Astrocyte (in vitro differentiated cells and primary cell): Measurements from ENCODE around the gene DAB2. TPM values are rescaled to one million over a fixed set of nuclear protein-coding genes. Genes with fewer than 3 reads are reported as not detected.

Experiments
- DNase-seq: peaks from one replicate; pipeline ENCODE4 v3.0.0-alpha.2; 2010; ENCODE audit warnings: low read depth
- FAIRE-seq: peaks from 2 replicates; lab custom pipeline; 2011; peaks lifted over from hg19 to GRCh38; lab: Jason Lieb, UNC
- H2AFZ ChIP-seq: 2 replicates; pipeline ENCODE4 v1.6.0; 2012; ENCODE audit warnings: low read depth, low read length, inconsistent platforms
- H3K27ac ChIP-seq: 2 replicates; pipeline ENCODE4 v1.5.1; 2011; ENCODE audit warnings: low read depth, low read length, inconsistent platforms
- H3K27me3 ChIP-seq: 2 replicates; pipeline ENCODE4 v1.6.0; 2011; ENCODE audit warnings: low read length, inconsistent platforms; ENCODE audit not compliant: insufficient read depth
- H3K36me3 ChIP-seq: 2 replicates; pipeline ENCODE4 v1.5.1; 2011; ENCODE audit warnings: low read length, inconsistent platforms; ENCODE audit not compliant: insufficient read depth
- H3K4me1 ChIP-seq: 2 replicates; pipeline ENCODE4 v1.5.1; 2011; ENCODE audit warnings: low read length, inconsistent platforms; ENCODE audit not compliant: insufficient read depth
- H3K4me2 ChIP-seq: 2 replicates; pipeline ENCODE4 v1.6.0; 2012; ENCODE audit warnings: low read length, inconsistent platforms
- H3K4me3 ChIP-seq: 2 replicates; pipeline ENCODE4 v1.5.1; 2011; ENCODE audit warnings: low read depth, mild to moderate bottlenecking, low read length, inconsistent platforms; ENCODE audit not compliant: insufficient read depth
- H3K79me2 ChIP-seq: 2 replicates; pipeline ENCODE4 v1.6.0; 2012; ENCODE audit warnings: mild to moderate bottlenecking, low read length, inconsistent platforms; ENCODE audit not compliant: insufficient read depth
- H3K9ac ChIP-seq: 2 replicates; pipeline ENCODE4 v1.6.0; 2012; ENCODE audit warnings: mild to moderate bottlenecking, low read length, inconsistent platforms
- H3K9me3 ChIP-seq: 2 replicates; pipeline ENCODE4 v1.5.1; 2012; ENCODE audit warnings: low read depth, mild to moderate bottlenecking, low read length, inconsistent platforms; ENCODE audit not compliant: insufficient read depth
- H4K20me1 ChIP-seq: 2 replicates; pipeline ENCODE4 v1.6.0; 2012; ENCODE audit warnings: low read length, inconsistent platforms; ENCODE audit not compliant: insufficient read depth
- H3K27ac Mint-ChIP-seq: one replicate; pipeline ENCODE4 v1.8.0; 2021; ENCODE audit warnings: mild to moderate bottlenecking, mixed read lengths; ENCODE audit not compliant: unreplicated experiment
- H3K27me3 Mint-ChIP-seq: one replicate; pipeline ENCODE4 v1.8.0; 2021; ENCODE audit warnings: low read depth, mixed read lengths; ENCODE audit not compliant: unreplicated experiment
- H3K36me3 Mint-ChIP-seq: one replicate; pipeline ENCODE4 v1.8.0; 2021; ENCODE audit warnings: low read depth, mixed read lengths; ENCODE audit not compliant: unreplicated experiment
- H3K4me1 Mint-ChIP-seq: one replicate; pipeline ENCODE4 v1.8.0; 2021; ENCODE audit warnings: low read depth, mixed read lengths; ENCODE audit not compliant: unreplicated experiment
- H3K4me3 Mint-ChIP-seq: one replicate; pipeline ENCODE4 v1.8.0; 2021; ENCODE audit warnings: mild to moderate bottlenecking, moderate library complexity, mixed read lengths; ENCODE audit not compliant: unreplicated experiment
- H3K9me3 Mint-ChIP-seq: one replicate; pipeline ENCODE4 v1.8.0; 2021; ENCODE audit warnings: mild to moderate bottlenecking, mixed read lengths; ENCODE audit not compliant: unreplicated experiment
- EZH2 ChIP-seq: IDR thresholded peaks from 2 replicates; pipeline ENCODE4 v1.6.1; 2012; ENCODE audit warnings: mild to moderate bottlenecking, low read length, inconsistent platforms; ENCODE audit not compliant: insufficient read depth
- total RNA-seq: library from RNA; stranded (reverse); gene quantifications from 2 replicates; pipeline ENCODE4 v1.2.1, GENCODE V29; 2021
- TF ChIP-seq, protein P1 (sequence below): IDR thresholded peaks from 2 replicates; pipeline ENCODE4 v1.5.1; 2011; ENCODE audit warnings: low read depth, mild to moderate bottlenecking, inconsistent platforms, low read length, moderate library complexity; ENCODE audit not compliant: insufficient read depth

DAB2 gene
- total RNA-seq, 1 donor from 2014 or later = 84.5 TPM

DNA sequence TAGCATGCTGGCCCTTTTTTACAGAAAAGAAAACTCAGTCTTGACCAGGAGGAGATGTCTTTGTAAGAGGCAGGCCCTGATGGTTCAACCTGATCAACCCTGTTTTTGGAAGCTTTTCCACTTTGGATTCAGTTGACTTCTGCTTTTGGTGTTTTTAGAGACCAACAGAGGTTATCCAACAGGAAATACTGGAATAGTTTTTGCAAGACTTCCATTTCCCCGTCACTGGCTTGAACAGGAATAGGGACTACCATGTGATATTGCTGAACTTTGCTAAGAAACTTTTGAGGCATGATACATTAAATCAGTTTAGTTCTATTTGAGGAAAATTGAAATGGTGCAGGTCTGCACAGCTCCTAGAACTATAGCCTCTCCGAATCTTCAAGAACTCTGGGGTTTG is 17.1 kb upstream of the DAB2 start:
- H3K4me1 ChIP-seq = peaks cover 7% of the 10 kb centered on the region
- no peak for FAIRE-seq

DNA sequence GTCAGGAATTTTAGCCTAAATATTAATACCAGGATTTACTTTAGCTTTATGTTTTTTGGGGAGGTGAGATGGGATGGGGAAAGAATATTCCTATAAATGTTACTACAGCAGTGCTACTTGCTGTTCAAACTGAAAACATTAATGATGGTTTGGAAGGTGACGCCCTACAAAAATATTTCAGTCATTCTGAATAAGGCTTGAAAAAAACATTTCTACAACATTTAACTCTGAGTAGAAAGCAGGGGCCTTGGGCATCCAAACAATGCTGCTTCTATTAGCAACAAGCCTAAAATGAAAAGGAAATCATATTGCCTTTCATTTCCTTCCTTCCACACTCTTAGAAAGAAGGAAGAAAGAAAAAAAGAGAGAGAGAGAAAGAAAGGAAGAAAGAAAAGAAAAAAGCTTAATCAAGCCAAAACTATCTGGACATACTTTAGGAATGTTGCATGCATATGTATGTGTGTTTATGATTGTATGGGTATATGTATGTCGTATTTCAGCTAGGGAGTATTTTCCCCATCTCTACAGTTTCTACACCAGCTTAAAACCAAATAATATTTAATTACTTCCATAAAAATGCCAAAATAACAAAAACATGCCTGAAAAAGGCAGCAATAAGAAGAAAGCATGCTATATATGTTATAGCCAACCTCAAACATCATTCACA is 16.3 kb upstream of the DAB2 start:
- Mint-ChIP-seq H3K4me3 (no peak overlapping the region), H3K9me3 (no peaks in the 10 kb centered on the region), H3K27me3 (no peaks in the 10 kb centered on the region), H3K27ac (no peak overlapping the region), H3K4me1 (peaks cover 11% of the 10 kb centered on the region), H3K36me3 (no peaks in the 10 kb centered on the region)
- FAIRE-seq = peak; percentile 37
- no peak overlapping the region for H3K4me2 ChIP-seq
- H3K27ac ChIP-seq = no peak overlapping the region
- peaks cover 2% of the 10 kb centered on the region for H3K4me1 ChIP-seq
- no peak overlapping the region for H3K9ac ChIP-seq
- no peaks in the 10 kb centered on the region for H3K27me3 ChIP-seq
- no peaks in the 10 kb centered on the region for H4K20me1 ChIP-seq
- H2AFZ ChIP-seq = no peak overlapping the region
- DNase-seq = no peak
- H3K36me3 ChIP-seq = no peaks in the 10 kb centered on the region
- no peak overlapping the region for H3K4me3 ChIP-seq
- no peak for TF ChIP-seq EZH2
- TF ChIP-seq, protein P1, sequence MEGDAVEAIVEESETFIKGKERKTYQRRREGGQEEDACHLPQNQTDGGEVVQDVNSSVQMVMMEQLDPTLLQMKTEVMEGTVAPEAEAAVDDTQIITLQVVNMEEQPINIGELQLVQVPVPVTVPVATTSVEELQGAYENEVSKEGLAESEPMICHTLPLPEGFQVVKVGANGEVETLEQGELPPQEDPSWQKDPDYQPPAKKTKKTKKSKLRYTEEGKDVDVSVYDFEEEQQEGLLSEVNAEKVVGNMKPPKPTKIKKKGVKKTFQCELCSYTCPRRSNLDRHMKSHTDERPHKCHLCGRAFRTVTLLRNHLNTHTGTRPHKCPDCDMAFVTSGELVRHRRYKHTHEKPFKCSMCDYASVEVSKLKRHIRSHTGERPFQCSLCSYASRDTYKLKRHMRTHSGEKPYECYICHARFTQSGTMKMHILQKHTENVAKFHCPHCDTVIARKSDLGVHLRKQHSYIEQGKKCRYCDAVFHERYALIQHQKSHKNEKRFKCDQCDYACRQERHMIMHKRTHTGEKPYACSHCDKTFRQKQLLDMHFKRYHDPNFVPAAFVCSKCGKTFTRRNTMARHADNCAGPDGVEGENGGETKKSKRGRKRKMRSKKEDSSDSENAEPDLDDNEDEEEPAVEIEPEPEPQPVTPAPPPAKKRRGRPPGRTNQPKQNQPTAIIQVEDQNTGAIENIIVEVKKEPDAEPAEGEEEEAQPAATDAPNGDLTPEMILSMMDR = no peak
- no peaks in the 10 kb centered on the region for H3K79me2 ChIP-seq
- no peaks in the 10 kb centered on the region for H3K9me3 ChIP-seq

More for the DNA sequence above, 17.1 kb upstream of the DAB2 start:
- no peaks in the 10 kb centered on the region for H3K27me3 ChIP-seq
- no peak overlapping the region for H3K4me3 ChIP-seq
- H3K27me3 Mint-ChIP-seq = no peaks in the 10 kb centered on the region
- no peaks in the 10 kb centered on the region for H3K36me3 Mint-ChIP-seq
- no peak overlapping the region for H3K4me3 Mint-ChIP-seq
- no peak overlapping the region for H3K9ac ChIP-seq
- no peak for DNase-seq
- H3K79me2 ChIP-seq = no peaks in the 10 kb centered on the region
- TF ChIP-seq EZH2 = no peak
- no peak overlapping the region for H2AFZ ChIP-seq
- no peak overlapping the region for H3K27ac ChIP-seq
- no peak overlapping the region for H3K27ac Mint-ChIP-seq
- H3K4me2 ChIP-seq = no peak overlapping the region
- no peaks in the 10 kb centered on the region for H3K36me3 ChIP-seq
- no peaks in the 10 kb centered on the region for H3K9me3 Mint-ChIP-seq
- peaks cover 14% of the 10 kb centered on the region for H3K4me1 Mint-ChIP-seq
- H3K9me3 ChIP-seq = no peaks in the 10 kb centered on the region
- H4K20me1 ChIP-seq = no peaks in the 10 kb centered on the region

DNA sequence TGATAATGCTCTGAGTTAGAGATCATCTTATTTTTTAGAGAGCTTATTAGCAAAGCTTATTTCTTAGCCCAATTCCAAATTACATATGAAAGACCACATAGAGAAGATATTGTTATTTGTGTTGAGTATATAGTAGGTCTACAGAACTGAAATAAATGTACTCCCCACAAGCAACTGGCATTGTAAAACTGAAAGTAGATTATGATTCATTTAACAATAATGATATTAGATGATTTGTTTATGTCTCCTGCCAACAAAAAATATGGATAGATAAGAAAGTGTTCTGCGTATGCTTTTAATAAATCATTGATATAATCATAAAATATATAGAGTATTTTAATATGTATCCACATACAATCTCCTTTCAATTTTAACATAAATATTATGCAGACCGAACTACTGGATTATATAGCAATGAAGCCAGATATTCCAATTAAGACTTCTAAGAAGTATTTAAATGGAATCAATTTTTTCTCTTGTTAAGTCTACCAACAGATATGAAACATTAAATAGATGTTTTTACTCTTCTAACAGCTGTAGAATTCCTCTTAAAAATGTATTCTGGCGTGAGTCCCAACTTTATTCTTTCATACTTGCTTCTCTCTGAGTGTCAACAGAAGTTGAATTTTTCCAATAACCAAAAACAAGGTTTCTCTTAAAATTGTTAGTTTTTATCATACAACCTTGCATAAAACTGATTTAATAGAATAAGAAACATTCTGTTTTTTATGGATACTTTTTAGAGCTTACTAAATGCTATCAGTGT is 15.6 kb upstream of the DAB2 start:
- Histone ChIP-seq H3K27ac (no peak overlapping the region), H3K9ac (no peak overlapping the region), H2AFZ (no peak overlapping the region), H3K79me2 (no peaks in the 10 kb centered on the region), H3K4me3 (no peak overlapping the region), H3K9me3 (no peaks in the 10 kb centered on the region), H3K4me2 (no peak overlapping the region), H4K20me1 (no peaks in the 10 kb centered on the region), H3K27me3 (no peaks in the 10 kb centered on the region), H3K4me1 (no peaks in the 10 kb centered on the region), H3K36me3 (no peaks in the 10 kb centered on the region)
- no peak for DNase-seq
- Mint-ChIP-seq H3K36me3 (no peaks in the 10 kb centered on the region), H3K27ac (no peak overlapping the region), H3K4me1 (peaks cover 11% of the 10 kb centered on the region), H3K4me3 (no peak overlapping the region), H3K27me3 (no peaks in the 10 kb centered on the region), H3K9me3 (no peaks in the 10 kb centered on the region)
- FAIRE-seq = no peak
- no peak for TF ChIP-seq EZH2
- TF ChIP-seq, protein P1 = no peak
